DMS153 treated with DMSO at 0.1 percent for 48 hours (cell line): ENCODE data around the gene C17orf67.

Source experiments
- DNase-seq: peaks from one replicate; lab custom pipeline; 2025; ENCODE audit not compliant: unreplicated experiment; lab: John Stamatoyannopoulos, UW

Gene C17orf67

DNA sequence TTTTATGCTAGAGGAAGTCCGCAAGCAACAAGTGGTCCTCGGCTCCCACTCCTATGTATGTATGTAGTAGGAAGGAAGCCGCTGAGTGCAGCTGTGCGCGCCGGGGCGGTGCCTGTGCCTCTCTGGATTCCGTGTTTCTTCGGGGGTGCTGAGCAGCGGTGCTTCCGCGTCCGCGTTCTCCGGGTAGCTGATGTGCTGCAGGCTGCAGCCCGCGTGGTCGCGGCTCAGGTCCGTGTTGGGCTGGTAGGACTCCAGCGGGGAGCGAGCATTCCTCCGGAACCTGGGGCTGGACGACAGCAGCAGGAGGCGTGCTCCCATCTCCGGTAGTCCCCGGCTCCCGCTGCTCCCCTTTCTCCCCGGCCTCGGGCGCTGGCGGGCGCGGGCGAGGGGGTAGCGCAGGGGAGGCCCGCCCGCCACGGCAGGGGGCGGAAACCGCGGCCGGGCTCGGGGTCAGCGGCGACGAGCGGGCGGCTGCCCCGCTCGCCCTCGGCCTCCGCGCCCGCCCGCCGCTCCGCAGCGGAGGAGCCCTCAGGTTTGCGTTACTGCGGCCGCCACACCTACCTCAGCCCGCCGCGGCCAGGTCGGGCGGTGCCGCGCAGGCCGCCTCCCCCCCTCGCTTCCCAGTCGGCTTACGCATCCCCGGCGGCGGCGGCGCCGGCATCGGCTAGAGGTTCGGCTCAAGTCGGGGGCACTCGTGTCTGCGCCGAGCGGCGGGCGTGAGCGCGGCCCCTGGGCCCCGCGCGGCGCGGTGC, 487 bp downstream of the C17orf67 start:
- DNase-seq: peak; percentile 68

- no peak for DNase-seq
These were observed 1.3 kb downstream of the C17orf67 start for GRCh38 chr17:56832446-56832845.

DNA sequence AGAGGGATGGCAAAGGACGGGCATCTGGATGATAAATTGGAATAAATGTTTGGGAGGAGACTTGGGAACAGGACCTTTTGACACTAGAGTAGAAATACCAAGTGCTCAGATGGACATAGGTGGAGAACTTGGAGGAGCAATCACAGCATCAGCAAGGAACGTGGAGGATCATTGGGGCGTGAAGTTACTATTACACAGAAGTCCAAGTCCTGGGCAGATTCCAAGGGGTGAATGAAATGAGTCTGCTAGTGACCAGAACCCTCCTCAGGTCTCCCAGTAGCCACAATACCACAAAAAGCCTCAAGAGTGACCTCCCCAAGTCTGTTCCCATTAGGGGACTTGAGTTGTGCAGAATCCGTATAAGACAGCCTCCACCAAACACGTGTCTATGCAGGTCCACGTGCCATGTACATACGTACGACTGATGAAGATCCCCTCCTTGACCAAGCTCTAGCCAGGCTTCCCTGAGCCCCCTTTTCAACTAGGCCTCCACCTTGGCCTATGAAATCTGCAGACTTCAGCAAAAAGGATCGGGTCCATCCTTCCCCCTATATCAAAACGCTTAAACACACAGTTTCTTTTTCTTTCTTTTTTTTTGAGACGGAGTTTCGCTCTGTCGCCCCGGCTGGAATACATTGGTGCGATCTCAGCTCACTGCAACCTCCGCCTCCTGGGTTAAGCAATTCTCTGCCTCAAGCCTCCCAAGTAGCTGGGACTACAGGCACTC, 2.2 kb downstream of the C17orf67 start:
- DNase-seq: no peak

- DNase-seq: no peak
These were observed 2.9 kb downstream of the C17orf67 start for GRCh38 chr17:56830726-56831368.

DNA sequence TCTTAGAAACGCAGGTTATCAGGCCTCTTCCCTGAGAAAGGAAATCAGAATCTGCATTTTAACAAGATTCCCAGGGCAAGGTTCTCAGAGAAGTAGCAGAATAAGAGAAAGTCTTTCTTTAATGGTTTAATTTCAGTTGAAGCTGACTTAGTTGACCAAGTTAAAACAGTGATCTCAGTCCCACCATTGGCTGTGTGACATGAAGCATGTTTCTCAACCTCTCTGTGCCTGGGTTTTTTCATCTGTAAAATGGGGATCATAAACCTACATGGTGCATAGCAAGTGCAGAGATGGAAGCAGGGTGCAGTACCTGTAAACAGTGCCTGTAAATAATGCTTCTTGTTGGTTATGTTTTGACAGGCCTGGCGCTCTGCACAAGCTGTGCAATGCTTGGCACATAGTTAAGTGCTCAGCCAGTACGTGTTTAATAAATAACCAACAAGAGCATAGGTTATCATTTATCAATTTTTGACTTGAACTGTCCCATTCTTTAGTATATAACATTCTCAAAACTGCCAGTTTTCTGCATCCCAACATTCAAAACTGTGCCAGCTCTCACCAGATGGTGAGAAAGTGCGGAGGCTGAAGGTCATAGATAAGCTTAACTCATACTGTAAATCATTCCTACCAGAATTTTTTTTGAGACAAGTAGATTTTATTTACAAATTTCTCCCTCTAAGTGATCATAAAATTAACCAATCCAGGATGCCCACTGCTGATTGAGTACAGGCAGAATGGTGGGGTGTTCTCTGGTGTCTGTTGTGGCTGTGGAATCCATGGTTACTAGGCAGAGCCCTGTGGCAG, 6.9 kb downstream of the C17orf67 start:
- DNase-seq: no peak

- no peak for DNase-seq
These were observed 9.2 kb downstream of the C17orf67 start for GRCh38 chr17:56824503-56824902.

- no peak for DNase-seq
These were observed 9.9 kb downstream of the C17orf67 start for GRCh38 chr17:56823848-56824247.

DNA sequence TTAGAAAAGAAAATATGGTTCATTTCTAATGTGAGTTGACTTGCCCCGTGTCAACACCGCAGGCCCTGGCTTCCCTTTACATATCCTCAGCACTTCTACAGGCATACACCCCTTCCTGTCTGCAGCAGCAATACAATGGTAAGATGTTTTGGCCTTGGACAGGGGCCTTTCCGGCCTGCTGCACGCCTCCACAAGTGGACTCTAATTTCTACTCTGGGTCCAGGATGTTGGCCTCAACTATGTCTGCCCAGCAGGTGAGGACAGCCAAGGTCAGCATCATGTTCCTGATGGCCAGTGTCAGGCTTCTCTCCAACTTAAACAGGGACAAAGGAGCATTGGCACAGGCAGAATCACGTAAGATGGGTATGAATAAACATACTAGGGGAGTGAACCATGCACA, 11.0 kb downstream of the C17orf67 start:
- no peak for DNase-seq

DNA sequence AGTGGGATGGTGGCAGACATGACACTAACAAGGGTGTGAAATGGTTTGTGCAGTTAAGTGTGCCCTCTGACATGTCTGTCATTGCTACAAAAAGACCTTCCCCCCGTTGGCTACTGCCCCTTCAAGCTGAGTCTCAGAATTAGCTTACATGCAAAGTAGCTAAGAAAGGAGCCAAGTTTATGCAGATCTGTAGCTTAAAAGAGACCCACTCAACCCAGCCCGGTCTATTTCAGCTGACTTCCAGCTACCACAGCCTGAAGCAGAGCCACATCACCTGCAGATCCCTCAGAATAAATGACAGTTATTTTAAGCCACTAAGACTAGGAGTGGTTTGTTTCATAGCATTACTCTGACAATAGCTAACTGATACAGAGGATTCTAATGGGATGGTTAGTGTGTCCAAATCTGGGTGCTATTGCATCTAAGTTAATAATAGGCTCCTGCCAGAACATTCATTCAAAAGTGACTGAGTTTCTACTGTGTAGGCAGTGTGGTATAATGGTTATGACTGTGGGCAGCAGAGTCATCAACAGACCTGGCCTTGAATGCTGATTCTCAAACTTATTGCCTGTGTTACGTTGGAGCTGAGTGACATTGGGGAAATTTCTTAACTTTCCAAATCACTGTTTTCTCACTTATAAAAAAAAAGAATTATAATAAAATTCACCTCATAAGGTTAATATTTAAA, 11.7 kb downstream of the C17orf67 start:
- DNase-seq: no peak

DNA sequence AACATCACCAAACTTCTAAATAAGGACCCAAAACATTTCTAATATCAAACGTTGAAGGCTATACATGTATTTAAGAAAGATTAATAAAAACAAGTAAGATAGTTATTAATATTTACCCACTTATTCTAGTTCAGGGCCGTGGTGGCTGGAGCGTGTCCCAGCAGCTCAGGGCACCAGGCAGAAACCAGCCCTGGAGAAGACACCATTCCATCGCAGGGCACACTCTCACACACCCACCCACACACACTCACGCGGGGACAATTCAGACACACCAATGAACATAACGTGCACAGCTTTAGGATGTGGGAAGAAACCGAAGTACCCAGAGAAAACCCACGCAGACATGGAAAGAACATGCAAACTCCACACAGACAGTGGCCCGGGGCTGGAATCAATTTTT, 13.5 kb downstream of the C17orf67 start:
- no peak for DNase-seq

- DNase-seq: peak; percentile 47
These were observed 14.1 kb downstream of the C17orf67 start for GRCh38 chr17:56819431-56820145.

DNA sequence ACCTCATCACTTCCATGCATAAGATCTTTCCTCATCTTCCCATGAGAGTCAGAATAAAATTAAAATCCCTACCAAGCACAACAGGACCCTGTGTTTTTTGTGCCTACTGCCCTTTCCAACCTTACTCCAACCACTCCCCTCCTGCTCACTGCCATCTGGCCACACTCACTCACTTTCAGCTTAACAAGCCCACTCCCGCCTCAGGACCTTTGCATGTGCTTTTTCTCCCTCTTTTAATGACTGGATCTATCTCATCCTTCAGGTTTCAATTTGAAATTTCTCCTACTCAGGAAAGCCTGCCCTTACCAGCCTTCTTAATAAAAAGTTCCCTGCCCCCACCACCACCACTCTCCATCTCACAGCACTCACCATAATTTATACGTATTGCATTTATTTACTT, 14.7 kb downstream of the C17orf67 start:
- DNase-seq: no peak

GRCh38 chr17:56817066-56817465, 16.7 kb downstream of the C17orf67 start:
- no peak for DNase-seq

- no peak for DNase-seq
These were observed 18.0 kb downstream of the C17orf67 start for GRCh38 chr17:56815711-56816110.

DNA sequence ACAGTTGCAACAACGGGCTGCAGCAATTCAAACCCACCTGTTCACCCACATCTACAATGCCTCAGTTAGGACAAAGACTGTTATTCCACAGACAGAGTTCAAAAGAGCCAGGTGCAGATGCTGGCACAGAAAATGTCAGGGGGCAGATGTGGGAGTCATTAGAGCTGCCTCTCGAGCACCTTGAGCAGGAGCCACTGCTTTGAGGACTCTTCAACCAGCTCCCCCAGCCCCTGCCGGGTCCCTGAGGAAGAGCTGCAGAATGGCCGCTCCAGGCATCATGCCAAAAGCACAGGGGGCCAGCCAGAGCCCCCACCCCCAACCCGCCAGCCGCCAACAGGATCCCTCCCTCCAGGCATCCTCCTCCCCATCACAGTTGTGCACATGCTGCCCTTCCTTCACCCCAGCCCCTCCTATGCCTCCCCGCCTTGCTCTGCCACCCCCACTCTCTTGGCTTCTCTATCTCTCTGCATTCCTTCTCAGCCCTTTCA, 20.8 kb downstream of the C17orf67 start:
- no peak for DNase-seq

GRCh38 chr17:56810891-56811775, 22.6 kb downstream of the C17orf67 start:
- DNase-seq: no peak

DNA sequence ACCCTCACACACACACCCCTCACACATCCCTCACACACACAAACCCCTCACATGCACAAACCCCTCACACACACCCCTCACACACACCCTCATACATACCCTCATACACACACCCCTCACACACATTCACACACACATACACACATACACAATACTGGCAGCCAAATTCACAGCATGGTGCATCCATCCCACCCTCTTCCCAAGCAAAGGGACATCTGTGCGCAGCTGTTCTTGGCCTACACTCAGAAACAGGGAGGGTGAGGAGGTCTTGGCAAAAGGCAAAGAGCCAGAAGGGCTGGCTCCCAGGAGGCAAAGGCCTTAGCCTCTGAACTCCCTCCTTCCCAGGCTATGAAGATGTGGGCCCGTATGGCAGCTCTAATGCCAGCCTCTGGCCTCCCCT, 23.4 kb downstream of the C17orf67 start:
- DNase-seq: no peak

DNA sequence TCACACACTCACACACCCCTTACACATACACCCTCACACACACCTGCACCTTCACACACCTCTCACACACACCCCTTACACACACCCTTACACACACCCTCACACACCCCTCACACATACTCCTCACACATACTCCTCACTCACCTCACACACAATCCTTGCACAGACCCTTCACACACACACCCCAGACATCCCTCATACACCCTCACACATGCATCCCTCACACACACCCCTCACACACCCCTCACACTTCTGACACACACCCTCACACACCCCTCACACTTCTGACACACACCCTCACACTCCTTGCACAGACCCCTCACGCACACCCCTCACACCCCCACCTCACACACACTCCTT, 23.9 kb downstream of the C17orf67 start:
- DNase-seq: no peak
